HL-60 (cell line): ENCODE measurements around the gene ARIH2.

Experiments
- DNase-seq, 2 experiments: peaks; one replicate each; pipeline ENCODE4 v3.0.0-alpha.2; 2010 to 2020; ENCODE audit warnings: low read depth in 1 of 2, low spot score in 1 of 2
- H3K27ac ChIP-seq: fragments of 250-450 bp; sonication (Bioruptor Pico); replicated peaks from 2 replicates; pipeline ENCODE4 v1.5.1; 2020; ENCODE audit warnings: mild to moderate bottlenecking, moderate library complexity
- H3K27me3 ChIP-seq: fragments of 250-450 bp; sonication (Bioruptor Pico); 2 replicates; pipeline ENCODE4 v1.5.1; 2021; ENCODE audit warnings: mild to moderate bottlenecking, moderate library complexity; ENCODE audit not compliant: insufficient read depth, poor library complexity, severe bottlenecking
- H3K4me3 ChIP-seq: replicated peaks from 2 replicates; pipeline ENCODE4 v1.5.1; 2011; ENCODE audit warnings: mild to moderate bottlenecking, control low read depth, low read length; ENCODE audit not compliant: insufficient read depth
- GABPA ChIP-seq: IDR thresholded peaks from 2 replicates; pipeline ENCODE4 v1.6.1; 2012; ENCODE audit warnings: low read depth
- POLR2AphosphoS5 ChIP-seq: IDR thresholded peaks from 2 replicates; pipeline ENCODE4 v1.6.1; 2012; ENCODE audit warnings: low read depth
- REST ChIP-seq: IDR thresholded peaks from 2 replicates; pipeline ENCODE4 v1.6.1; 2012; ENCODE audit warnings: low read depth; ENCODE audit not compliant: insufficient replicate concordance
- SPI1 ChIP-seq: IDR thresholded peaks from 2 replicates; pipeline ENCODE4 v1.6.1; 2012; ENCODE audit warnings: low read depth, mild to moderate bottlenecking, borderline replicate concordance
- TF ChIP-seq, protein P1 (sequence below): IDR thresholded peaks from one replicate; pipeline ENCODE4 v1.5.1; 2011; ENCODE audit warnings: low read length, control low read depth, inconsistent platforms; ENCODE audit not compliant: insufficient read depth

The ARIH2 gene

DNA sequence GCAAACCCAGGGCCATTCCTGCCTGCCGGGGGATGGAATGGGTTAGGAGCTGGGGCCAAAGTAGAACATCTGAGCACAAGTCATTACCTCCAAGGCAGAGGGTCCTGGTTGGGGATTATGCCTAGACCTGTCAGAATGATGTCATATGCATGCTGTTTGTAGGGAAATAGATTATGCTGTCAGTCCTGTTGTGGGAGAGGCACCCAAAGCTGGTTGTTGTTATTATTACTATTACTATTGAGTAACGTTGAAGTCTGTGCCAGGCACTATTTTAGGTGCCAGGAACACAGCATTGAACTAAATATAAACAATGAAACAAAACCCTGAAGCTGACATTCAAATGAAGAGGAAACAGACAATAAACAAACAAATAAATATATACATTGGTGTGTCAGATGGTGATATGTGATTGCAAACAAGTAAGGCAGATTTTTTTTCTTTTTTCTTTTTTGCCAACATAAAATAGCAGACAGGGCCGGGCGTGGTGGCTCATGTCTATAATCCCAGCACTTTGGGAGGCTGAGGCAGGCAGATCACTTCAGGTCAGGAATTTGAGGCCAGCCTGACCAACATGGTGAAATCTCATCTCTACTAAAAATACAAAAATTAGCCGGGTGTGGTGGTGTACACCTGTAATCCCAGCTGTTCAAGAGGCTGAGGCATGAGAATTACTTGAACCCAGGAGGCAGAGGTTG is 73.4 kb downstream of the ARIH2 start:
- Histone ChIP-seq H3K4me3 (peak overlapping the region; percentile 68), H3K27me3 (no peaks in the 10 kb centered on the region), H3K27ac (no peak overlapping the region; the same call in 1 of the 2 replicates)
- no peak for TF ChIP-seq SPI1
- no peak for TF ChIP-seq REST
- no peak for TF ChIP-seq GABPA
- TF ChIP-seq POLR2AphosphoS5 = no peak
- TF ChIP-seq, protein P1, sequence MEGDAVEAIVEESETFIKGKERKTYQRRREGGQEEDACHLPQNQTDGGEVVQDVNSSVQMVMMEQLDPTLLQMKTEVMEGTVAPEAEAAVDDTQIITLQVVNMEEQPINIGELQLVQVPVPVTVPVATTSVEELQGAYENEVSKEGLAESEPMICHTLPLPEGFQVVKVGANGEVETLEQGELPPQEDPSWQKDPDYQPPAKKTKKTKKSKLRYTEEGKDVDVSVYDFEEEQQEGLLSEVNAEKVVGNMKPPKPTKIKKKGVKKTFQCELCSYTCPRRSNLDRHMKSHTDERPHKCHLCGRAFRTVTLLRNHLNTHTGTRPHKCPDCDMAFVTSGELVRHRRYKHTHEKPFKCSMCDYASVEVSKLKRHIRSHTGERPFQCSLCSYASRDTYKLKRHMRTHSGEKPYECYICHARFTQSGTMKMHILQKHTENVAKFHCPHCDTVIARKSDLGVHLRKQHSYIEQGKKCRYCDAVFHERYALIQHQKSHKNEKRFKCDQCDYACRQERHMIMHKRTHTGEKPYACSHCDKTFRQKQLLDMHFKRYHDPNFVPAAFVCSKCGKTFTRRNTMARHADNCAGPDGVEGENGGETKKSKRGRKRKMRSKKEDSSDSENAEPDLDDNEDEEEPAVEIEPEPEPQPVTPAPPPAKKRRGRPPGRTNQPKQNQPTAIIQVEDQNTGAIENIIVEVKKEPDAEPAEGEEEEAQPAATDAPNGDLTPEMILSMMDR = no peak
- no peak for DNase-seq

DNA sequence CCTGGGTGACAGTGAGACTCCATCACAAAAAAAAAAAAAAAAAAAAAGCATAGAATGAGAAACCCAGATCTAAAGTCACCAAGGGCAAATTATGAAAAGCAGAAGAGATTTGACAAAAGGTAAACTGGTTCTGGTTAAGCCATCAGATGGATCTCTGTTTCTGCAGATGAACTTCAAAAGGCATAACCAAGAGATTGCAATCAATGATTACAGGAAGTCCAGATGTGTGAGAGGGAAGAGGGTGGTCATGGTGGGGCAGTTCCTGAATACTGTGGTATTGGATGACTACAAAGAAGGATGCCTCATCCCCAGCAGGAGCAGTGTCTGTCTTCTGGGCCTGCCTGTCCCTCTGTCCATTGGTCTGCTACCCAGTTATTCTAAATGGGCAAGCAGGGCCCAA is 75.2 kb downstream of the ARIH2 start:
- TF ChIP-seq, protein P1 = no peak
- TF ChIP-seq POLR2AphosphoS5 (no peak), SPI1 (no peak), REST (no peak), GABPA (no peak)
- H3K27me3 ChIP-seq = no peaks in the 10 kb centered on the region
- DNase-seq = no peak
- H3K27ac ChIP-seq = no peak overlapping the region
- no peak overlapping the region for H3K4me3 ChIP-seq

DNA sequence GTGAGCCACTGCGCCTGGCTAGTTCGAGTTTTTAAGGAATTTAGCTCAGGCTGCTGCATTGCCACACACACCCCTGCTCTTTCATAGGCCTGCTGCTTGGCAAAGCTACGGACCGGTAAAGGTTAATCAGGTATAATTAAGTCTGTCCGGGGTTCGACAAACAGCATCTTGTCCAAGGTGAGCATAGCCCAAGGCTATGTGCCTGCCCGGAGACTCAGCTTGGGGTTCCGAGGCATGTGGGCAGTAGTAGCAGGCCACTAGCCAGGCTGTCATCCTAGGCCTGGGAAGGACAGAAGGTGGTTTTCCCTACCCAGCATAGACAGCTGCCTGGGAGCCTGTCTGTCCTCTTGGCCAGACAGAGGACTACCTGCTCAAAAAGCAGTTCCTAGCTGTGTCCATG is 78.0 kb downstream of the ARIH2 start:
- Histone ChIP-seq H3K27ac (no peak overlapping the region), H3K4me3 (no peak overlapping the region), H3K27me3 (no peaks in the 10 kb centered on the region)
- DNase-seq = no peak
- no peak for TF ChIP-seq GABPA
- TF ChIP-seq SPI1 = no peak
- TF ChIP-seq REST = no peak
